NCI-H446 treated with DMSO at 0.1 percent for 48 hours (cell line): ENCODE data around the gene RYR2.

ENCODE experiments used
- DNase-seq: peaks from one replicate; lab custom pipeline; 2025; lab: John Stamatoyannopoulos, UW

The RYR2 gene

GRCh38 chr1:237457573-237457972 lies 415.6 kb downstream of the RYR2 start:
- DNase-seq, result no peak

- no peak for DNase-seq
Observed at GRCh38 chr1:237467320-237467719, 425.3 kb downstream of the RYR2 start.

- DNase-seq, result peak; percentile 68
Observed at GRCh38 chr1:237470712-237471338, 428.8 kb downstream of the RYR2 start.

- no peak for DNase-seq
Observed at GRCh38 chr1:237471377-237471776, 429.4 kb downstream of the RYR2 start.

GRCh38 chr1:237471956-237472355 lies 430.0 kb downstream of the RYR2 start:
- DNase-seq, result no peak

- DNase-seq, result no peak
Observed at GRCh38 chr1:237473854-237474253, 431.9 kb downstream of the RYR2 start.

GRCh38 chr1:237478082-237478481 lies 436.1 kb downstream of the RYR2 start:
- DNase-seq, result no peak

GRCh38 chr1:237478842-237479241 lies 436.9 kb downstream of the RYR2 start:
- DNase-seq, result no peak

GRCh38 chr1:237482777-237483176 lies 440.8 kb downstream of the RYR2 start:
- no peak for DNase-seq

GRCh38 chr1:237492359-237492758 lies 450.4 kb downstream of the RYR2 start:
- no peak for DNase-seq

- DNase-seq, result no peak
Observed at GRCh38 chr1:237500566-237500965, 458.6 kb downstream of the RYR2 start.

GRCh38 chr1:237503292-237503691 lies 461.3 kb downstream of the RYR2 start:
- no peak for DNase-seq

- no peak for DNase-seq
Observed at GRCh38 chr1:237507005-237507404, 465.0 kb downstream of the RYR2 start.

GRCh38 chr1:237509748-237510147 lies 467.8 kb downstream of the RYR2 start:
- DNase-seq, result no peak

- no peak for DNase-seq
Observed at GRCh38 chr1:237525102-237525501, 483.1 kb downstream of the RYR2 start.

- no peak for DNase-seq
Observed at GRCh38 chr1:237527761-237528160, 485.8 kb downstream of the RYR2 start.

GRCh38 chr1:237528545-237528944 lies 486.6 kb downstream of the RYR2 start:
- no peak for DNase-seq

GRCh38 chr1:237539055-237539454 lies 497.1 kb downstream of the RYR2 start:
- no peak for DNase-seq

GRCh38 chr1:237542525-237543418 lies 500.8 kb downstream of the RYR2 start:
- no peak for DNase-seq

- DNase-seq, result no peak
Observed at GRCh38 chr1:237553078-237553477, 511.1 kb downstream of the RYR2 start.

- DNase-seq, result no peak
Observed at GRCh38 chr1:237556911-237557310, 514.9 kb downstream of the RYR2 start.

- peak; percentile 60 for DNase-seq
Observed at GRCh38 chr1:237562242-237562823, 520.3 kb downstream of the RYR2 start.

- DNase-seq, result no peak
Observed at GRCh38 chr1:237565236-237565635, 523.3 kb downstream of the RYR2 start.
